HL-60 (cell line): ENCODE measurements around the gene PCDHA4.
"Not testable (repeated sequence)": the region's sequence is repeated elsewhere in the genome, so short reads cannot be mapped to it uniquely, and the experiment has no call there.

ENCODE experiments used
- DNase-seq, 2 experiments: peaks; one replicate each; pipeline ENCODE4 v3.0.0-alpha.2; 2010 to 2020; ENCODE audit warnings: low read depth in 1 of 2, low spot score in 1 of 2
- H3K27ac ChIP-seq: fragments of 250-450 bp; sonication (Bioruptor Pico); replicated peaks from 2 replicates; pipeline ENCODE4 v1.5.1; 2020; ENCODE audit warnings: mild to moderate bottlenecking, moderate library complexity
- H3K27me3 ChIP-seq: fragments of 250-450 bp; sonication (Bioruptor Pico); 2 replicates; pipeline ENCODE4 v1.5.1; 2021; ENCODE audit warnings: mild to moderate bottlenecking, moderate library complexity; ENCODE audit not compliant: insufficient read depth, poor library complexity, severe bottlenecking
- H3K4me3 ChIP-seq: replicated peaks from 2 replicates; pipeline ENCODE4 v1.5.1; 2011; ENCODE audit warnings: mild to moderate bottlenecking, control low read depth, low read length; ENCODE audit not compliant: insufficient read depth
- GABPA ChIP-seq: IDR thresholded peaks from 2 replicates; pipeline ENCODE4 v1.6.1; 2012; ENCODE audit warnings: low read depth
- POLR2AphosphoS5 ChIP-seq: IDR thresholded peaks from 2 replicates; pipeline ENCODE4 v1.6.1; 2012; ENCODE audit warnings: low read depth
- SPI1 ChIP-seq: IDR thresholded peaks from 2 replicates; pipeline ENCODE4 v1.6.1; 2012; ENCODE audit warnings: low read depth, mild to moderate bottlenecking, borderline replicate concordance
- TF ChIP-seq, protein P1 (sequence below): IDR thresholded peaks from 2 replicates; pipeline ENCODE4 v1.6.1; 2012; ENCODE audit warnings: low read depth; ENCODE audit not compliant: insufficient replicate concordance
- TF ChIP-seq, protein P2 (sequence below): IDR thresholded peaks from one replicate; pipeline ENCODE4 v1.5.1; 2011; ENCODE audit warnings: low read length, control low read depth, inconsistent platforms; ENCODE audit not compliant: insufficient read depth

Gene PCDHA4

DNA sequence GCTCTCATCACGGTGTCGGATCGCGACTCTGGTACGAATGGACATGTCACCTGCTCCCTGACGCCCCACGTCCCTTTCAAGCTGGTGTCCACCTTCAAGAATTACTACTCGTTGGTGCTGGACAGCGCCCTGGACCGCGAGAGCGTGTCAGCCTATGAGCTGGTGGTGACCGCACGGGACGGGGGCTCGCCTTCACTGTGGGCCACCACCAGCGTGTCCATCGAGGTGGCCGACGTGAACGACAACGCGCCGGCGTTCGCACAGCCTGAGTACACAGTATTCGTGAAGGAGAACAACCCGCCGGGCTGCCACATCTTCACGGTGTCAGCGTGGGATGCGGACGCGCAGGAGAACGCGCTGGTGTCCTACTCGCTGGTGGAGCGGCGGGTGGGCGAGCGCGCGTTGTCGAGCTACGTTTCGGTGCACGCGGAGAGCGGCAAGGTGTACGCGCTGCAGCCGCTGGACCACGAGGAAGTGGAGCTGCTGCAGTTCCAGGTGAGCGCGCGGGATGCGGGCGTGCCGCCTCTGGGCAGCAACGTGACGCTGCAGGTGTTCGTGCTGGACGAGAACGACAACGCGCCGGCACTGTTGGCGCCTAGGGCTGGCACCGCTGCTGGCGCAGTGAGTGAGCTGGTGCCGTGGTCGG, 10.7 kb upstream of the PCDHA4 start:
- TF ChIP-seq, protein P1, sequence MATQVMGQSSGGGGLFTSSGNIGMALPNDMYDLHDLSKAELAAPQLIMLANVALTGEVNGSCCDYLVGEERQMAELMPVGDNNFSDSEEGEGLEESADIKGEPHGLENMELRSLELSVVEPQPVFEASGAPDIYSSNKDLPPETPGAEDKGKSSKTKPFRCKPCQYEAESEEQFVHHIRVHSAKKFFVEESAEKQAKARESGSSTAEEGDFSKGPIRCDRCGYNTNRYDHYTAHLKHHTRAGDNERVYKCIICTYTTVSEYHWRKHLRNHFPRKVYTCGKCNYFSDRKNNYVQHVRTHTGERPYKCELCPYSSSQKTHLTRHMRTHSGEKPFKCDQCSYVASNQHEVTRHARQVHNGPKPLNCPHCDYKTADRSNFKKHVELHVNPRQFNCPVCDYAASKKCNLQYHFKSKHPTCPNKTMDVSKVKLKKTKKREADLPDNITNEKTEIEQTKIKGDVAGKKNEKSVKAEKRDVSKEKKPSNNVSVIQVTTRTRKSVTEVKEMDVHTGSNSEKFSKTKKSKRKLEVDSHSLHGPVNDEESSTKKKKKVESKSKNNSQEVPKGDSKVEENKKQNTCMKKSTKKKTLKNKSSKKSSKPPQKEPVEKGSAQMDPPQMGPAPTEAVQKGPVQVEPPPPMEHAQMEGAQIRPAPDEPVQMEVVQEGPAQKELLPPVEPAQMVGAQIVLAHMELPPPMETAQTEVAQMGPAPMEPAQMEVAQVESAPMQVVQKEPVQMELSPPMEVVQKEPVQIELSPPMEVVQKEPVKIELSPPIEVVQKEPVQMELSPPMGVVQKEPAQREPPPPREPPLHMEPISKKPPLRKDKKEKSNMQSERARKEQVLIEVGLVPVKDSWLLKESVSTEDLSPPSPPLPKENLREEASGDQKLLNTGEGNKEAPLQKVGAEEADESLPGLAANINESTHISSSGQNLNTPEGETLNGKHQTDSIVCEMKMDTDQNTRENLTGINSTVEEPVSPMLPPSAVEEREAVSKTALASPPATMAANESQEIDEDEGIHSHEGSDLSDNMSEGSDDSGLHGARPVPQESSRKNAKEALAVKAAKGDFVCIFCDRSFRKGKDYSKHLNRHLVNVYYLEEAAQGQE, result peak; percentile 36
- not testable (repeated sequence) for H3K27me3 ChIP-seq, H3K4me3 ChIP-seq, DNase-seq, H3K27ac ChIP-seq

DNA sequence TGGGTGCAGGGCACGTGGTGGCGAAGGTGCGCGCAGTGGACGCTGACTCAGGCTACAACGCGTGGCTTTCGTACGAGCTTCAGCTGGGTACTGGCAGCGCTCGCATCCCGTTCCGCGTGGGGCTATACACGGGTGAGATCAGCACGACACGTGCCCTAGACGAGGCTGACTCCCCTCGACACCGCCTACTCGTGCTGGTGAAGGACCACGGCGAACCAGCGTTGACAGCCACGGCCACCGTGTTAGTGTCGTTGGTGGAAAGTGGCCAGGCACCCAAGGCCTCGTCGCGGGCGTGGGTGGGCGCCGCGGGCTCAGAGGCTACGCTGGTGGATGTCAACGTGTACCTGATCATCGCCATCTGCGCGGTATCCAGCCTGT, 10.2 kb upstream of the PCDHA4 start:
- TF ChIP-seq, protein P1, result no peak
- TF ChIP-seq POLR2AphosphoS5, result no peak
- TF ChIP-seq GABPA, result no peak
- TF ChIP-seq, protein P2, sequence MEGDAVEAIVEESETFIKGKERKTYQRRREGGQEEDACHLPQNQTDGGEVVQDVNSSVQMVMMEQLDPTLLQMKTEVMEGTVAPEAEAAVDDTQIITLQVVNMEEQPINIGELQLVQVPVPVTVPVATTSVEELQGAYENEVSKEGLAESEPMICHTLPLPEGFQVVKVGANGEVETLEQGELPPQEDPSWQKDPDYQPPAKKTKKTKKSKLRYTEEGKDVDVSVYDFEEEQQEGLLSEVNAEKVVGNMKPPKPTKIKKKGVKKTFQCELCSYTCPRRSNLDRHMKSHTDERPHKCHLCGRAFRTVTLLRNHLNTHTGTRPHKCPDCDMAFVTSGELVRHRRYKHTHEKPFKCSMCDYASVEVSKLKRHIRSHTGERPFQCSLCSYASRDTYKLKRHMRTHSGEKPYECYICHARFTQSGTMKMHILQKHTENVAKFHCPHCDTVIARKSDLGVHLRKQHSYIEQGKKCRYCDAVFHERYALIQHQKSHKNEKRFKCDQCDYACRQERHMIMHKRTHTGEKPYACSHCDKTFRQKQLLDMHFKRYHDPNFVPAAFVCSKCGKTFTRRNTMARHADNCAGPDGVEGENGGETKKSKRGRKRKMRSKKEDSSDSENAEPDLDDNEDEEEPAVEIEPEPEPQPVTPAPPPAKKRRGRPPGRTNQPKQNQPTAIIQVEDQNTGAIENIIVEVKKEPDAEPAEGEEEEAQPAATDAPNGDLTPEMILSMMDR, result no peak
- no peak for TF ChIP-seq SPI1
- no peak for DNase-seq
- no peak overlapping the region for H3K4me3 ChIP-seq
- no peak overlapping the region for H3K27ac ChIP-seq
- no peaks in the 10 kb centered on the region for H3K27me3 ChIP-seq

DNA sequence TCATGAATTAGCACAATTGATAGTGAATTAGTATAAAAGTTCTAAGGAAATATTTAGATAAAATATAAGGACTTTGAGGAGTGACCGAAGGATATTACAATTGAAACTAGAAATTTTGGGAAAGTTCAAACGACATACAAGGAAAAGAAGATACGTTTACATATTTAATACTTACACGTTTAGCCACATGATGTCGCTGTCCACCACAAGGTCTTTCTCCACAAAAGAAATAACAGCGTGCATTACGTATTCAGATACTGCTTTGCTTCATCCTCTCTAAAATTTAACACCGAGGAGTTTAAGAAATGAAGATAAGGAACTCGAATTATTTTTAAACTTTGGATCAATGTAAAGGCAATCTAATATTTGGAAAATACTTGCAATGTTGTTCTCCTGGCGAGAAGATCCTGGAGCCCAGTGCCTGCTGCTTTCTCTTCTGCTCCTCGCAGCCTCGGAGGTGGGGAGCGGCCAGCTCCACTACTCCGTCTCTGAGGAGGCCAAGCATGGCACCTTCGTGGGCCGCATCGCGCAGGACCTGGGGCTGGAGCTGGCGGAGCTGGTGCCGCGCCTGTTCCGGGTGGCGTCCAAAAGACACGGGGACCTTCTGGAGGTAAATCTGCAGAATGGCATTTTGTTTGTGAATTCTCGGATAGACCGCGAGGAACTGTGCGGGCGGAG, 5.9 kb upstream of the PCDHA4 start, which contains the start of gene PCDHA3:
Gene PCDHA3, plus strand, starts transcription at position 242 of the 678 bp plus-strand sequence.
- no peak for DNase-seq
- H3K4me3 ChIP-seq, result no peak within 1 kb of the TSS
- H3K27ac ChIP-seq, result no peak within 1 kb of the TSS
- no peaks in the 10 kb centered on the region for H3K27me3 ChIP-seq
- TF ChIP-seq POLR2AphosphoS5 (no peak), SPI1 (no peak), GABPA (no peak)
- TF ChIP-seq, protein P1, result no peak

DNA sequence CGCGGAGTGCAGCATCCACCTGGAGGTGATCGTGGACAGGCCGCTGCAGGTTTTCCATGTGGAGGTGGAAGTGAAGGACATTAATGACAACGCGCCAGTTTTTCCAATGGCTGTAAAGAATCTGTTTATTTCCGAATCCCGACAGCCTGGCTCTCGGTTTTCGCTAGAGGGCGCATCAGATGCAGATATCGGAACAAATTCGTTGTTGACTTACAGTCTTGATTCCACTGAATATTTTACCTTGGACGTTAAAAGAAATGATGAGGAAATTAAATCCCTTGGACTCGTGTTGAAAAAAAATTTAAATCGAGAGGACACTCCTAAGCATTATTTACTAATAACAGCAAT, 5.4 kb upstream of the PCDHA4 start:
- Histone ChIP-seq H3K27me3 (no peaks in the 10 kb centered on the region), H3K4me3 (no peak overlapping the region), H3K27ac (no peak overlapping the region)
- TF ChIP-seq, protein P2, result no peak
- TF ChIP-seq SPI1, result no peak
- no peak for TF ChIP-seq GABPA
- TF ChIP-seq POLR2AphosphoS5, result no peak
- TF ChIP-seq, protein P1, result no peak
- DNase-seq, result no peak

DNA sequence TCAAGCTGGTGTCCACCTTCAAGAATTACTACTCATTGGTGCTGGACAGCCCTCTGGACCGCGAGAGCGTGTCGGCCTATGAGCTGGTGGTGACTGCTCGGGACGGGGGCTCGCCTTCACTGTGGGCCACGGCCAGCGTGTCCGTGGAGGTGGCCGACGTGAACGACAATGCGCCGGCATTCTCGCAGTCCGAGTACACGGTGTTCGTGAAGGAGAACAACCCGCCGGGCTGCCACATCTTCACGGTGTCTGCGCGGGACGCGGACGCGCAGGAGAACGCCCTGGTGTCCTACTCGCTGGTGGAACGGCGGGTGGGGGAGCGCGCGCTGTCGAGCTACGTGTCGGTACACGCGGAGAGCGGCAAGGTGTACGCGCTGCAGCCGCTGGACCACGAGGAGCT, 4.5 kb upstream of the PCDHA4 start:
- not testable (repeated sequence) for DNase-seq, H3K27ac ChIP-seq, H3K4me3 ChIP-seq, H3K27me3 ChIP-seq
